ENCODE results near the gene MILR1. TPM values are rescaled to one million over a fixed set of nuclear protein-coding genes. Genes with fewer than 3 reads are reported as not detected.
"Not testable (repeated sequence)": the region's sequence is repeated elsewhere in the genome, so short reads cannot be mapped to it uniquely, and the experiment has no call there.

The MILR1 gene
- total RNA-seq, 1 experiment from 2014 or later, result 52.6 TPM

DNA sequence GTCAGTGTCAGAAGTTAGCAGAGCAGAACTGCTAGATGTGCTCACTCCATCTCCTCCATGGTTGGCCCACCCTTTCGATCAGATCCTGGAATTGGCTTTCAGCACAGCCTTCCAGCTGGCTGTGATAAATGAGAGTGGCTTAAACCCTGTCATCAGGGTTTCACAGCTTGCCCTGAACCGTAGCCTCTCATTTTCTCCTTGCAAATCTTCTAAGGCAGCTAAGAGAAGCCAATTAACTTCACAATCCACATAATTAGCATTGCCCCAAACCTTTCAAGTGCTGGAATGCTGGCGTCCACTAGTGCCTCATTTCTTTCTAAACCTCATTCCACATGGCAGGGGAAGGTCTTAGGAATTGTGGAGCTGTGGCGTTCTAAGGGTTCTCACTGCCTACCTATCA lies 21.7 kb downstream of the MILR1 start:
- DNase-seq (ENCODE audit: low read depth), result no peak

DNA sequence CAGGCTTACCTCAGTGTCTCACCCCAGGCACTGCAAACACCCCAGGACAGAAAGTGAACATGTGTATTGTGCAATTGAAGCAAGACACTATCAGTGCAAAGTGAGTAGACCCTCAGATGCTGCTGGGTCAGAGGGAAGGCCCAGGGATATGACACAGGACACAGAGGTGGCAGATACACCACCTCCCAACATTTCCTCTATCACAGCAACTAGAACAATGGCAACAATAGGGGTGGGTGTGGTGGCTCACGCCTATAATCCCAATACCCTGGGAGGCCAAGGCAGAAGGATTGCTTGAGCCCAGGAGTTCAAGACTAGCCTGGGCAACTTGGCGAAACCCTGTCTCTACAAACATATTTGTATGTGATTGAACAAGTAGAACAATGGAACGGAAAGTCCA lies 22.5 kb downstream of the MILR1 start:
- DNase-seq (ENCODE audit: low read depth), result no peak

GRCh38 chr17:64472564-64472963 lies 23.6 kb downstream of the MILR1 start:
- DNase-seq (ENCODE audit: low read depth), result no peak

- no peak for DNase-seq (ENCODE audit: low read depth)
Observed at GRCh38 chr17:64477849-64478248, 28.9 kb downstream of the MILR1 start.

DNA sequence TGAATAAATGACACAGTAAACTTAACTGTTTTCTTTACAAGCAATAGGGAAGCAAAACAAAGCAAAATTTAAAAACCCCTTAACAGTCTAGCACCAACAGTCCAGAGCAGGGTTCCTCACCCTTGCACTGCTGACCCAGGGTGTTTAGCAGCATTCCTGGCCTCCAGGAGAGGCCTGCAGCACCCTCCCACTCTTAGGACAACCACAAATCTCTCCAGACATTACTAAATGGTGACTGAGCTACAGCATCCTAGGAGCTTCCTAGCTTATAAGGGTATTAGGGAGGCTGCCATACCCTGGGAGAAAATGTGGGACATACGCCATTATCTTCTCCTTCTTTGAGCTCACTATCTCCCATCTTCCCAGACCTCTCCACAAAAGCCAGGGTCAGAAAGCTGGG lies 32.0 kb downstream of the MILR1 start:
- DNase-seq (ENCODE audit: low read depth), result no peak

DNA sequence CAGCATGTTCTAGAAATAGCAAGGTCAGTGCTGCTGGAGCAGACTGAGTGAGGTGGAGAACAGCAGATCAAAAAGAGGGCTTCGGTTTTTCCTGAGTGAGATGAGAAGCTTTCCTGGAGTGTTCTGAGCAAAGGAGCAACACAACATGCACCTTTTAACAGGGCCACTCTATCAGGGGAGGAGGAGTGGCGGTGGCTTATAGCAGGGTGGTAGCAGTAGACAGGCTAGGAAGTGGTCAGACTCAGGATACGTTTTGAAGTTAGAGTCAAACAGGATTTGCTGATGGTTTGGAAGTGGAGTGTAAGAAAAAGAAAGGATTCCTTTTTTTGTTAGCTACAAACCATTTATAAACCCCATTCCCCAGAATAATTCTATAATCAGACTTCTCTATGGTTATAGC lies 35.5 kb downstream of the MILR1 start:
- DNase-seq (ENCODE audit: low read depth), result no peak

GRCh38 chr17:64488301-64488700 lies 39.4 kb downstream of the MILR1 start:
- no peak for DNase-seq (ENCODE audit: low read depth)

GRCh38 chr17:64491034-64491860 lies 42.3 kb downstream of the MILR1 start:
- DNase-seq (ENCODE audit: low read depth), result peak; percentile 39

DNA sequence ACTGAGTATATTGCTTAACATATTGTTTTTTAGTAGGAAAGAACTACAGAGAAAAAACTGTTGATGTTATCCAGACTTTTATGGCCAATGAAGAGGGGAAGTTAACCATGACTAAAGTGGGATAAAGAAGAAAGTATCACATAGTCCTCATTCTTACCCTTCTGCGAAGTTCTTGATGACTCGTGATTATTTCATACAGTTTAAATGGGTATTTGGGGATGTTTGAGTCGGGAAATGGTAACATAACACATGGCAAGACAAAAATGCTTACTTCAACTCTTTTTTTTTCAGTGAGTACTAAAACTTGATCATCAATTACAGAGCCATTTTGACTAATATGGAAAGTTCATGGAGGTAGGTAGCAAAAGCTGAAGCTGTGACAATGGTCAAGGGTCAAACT lies 43.1 kb downstream of the MILR1 start:
- no peak for DNase-seq (ENCODE audit: low read depth)

- no peak for DNase-seq (ENCODE audit: low read depth)
Observed at GRCh38 chr17:64492481-64493109, 43.7 kb downstream of the MILR1 start.

GRCh38 chr17:64494121-64494520 lies 45.2 kb downstream of the MILR1 start:
- DNase-seq (ENCODE audit: low read depth), result no peak

- DNase-seq (ENCODE audit: low read depth), result not testable (repeated sequence)
Observed at GRCh38 chr17:64495300-64495699, 46.4 kb downstream of the MILR1 start.

- DNase-seq (ENCODE audit: low read depth), result no peak
Observed at GRCh38 chr17:64496348-64496785, 47.5 kb downstream of the MILR1 start.

- DNase-seq (ENCODE audit: low read depth), result peak; percentile 90
Observed at GRCh38 chr17:64496786-64497564, 48.1 kb downstream of the MILR1 start, which contains the start of gene POLG2. TSS of gene POLG2 (minus strand) at chr17:64497054. CDS start at chr17:64496968, 86 bp downstream.

DNA sequence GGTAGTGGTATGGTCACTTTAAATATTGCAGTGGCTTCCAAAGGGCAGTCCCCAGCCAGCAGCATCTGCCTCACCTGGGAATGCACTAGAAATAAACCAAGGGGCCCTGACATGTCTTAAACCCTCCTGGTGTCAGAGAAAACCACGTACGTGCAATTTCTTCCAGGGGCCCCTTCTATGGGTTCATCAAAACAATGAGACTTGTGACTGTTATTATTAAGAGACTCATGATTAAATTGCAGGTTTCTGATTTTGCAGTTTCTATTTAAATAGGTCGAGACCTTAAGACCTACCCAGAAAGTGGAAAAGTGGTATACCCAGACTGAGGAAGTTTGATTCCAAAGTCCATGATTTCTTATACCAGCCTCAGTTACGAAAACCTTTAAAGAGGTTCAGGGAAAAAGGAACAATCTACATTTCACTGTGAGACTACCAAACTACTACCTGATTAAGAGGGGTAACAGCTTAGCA lies 48.7 kb downstream of the MILR1 start:
- DNase-seq (ENCODE audit: low read depth), result no peak

GRCh38 chr17:64498308-64499203 lies 49.6 kb downstream of the MILR1 start:
- no peak for DNase-seq (ENCODE audit: low read depth)

- no peak for DNase-seq (ENCODE audit: low read depth)
Observed at GRCh38 chr17:64499805-64500486, 51.0 kb downstream of the MILR1 start.

DNA sequence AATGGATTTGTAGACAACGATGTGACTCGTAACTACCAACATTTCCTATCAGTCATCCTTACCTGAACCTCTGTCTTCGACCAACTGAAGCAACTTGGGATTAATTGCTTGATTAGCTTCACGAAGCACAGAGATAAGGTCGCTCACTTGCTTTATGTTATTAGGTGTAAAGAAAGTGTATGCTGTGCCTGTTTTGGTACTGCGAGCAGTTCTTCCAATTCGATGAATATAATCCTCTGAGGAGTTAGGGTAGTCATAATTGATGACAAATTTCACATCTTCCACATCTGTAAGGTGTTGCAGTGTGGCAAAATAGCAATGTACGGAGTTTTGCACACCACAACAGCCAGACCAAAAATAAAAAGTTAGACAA lies 51.6 kb downstream of the MILR1 start:
- no peak for DNase-seq (ENCODE audit: low read depth)

DNA sequence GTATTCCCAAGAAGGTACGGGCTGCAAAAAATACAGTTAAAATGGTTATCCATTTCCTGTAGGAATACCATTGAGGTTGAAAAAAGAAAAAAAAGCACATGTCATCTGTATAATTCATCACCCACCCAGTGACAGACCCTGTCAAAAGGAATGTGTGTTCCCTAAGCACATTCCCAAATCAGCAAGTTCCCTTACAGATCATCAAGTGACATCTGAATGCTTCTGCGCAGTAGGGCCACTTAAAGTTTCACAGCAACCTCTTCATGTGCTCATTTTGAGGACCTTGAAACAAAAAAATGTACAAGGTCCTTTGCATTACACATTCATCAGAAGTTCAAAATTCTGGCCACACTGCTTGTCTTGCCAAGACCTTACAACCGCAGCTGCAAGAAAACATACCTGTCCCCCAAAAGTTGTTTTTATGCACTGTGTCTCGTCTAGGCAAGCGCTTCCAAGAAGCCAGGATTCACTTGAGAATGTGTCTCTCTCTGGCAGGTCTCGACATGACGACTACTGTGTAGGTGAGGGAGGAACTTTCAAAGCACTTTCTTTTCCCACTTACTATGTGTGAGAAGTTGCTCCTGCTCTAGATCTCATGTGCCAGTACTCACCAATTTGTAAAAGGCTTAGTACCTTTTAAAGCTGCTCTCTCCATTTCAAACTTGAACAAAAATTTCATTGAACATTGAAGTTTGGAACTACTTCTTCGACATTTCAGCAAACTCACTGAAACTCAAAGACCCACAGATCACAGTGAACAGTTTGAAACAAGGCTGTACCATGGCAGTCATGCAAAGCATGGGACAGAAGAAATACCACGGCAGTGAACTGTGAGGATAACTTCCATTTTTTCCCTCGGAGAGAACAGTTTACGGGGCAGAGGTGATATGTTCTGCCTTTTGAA lies 52.2 kb downstream of the MILR1 start:
- DNase-seq (ENCODE audit: low read depth), result no peak

Data from LHCN-M2 (cell line).